GM19193 (cell line): Measurements from ENCODE around the gene PPP4R3A.

ENCODE experiments used
- POLR2A ChIP-seq: IDR thresholded peaks from 4 replicates; pipeline ENCODE4 v1.6.1; 2011; ENCODE audit not compliant: insufficient read depth, insufficient read length; ENCODE audit errors: extremely low read depth

PPP4R3A gene

DNA sequence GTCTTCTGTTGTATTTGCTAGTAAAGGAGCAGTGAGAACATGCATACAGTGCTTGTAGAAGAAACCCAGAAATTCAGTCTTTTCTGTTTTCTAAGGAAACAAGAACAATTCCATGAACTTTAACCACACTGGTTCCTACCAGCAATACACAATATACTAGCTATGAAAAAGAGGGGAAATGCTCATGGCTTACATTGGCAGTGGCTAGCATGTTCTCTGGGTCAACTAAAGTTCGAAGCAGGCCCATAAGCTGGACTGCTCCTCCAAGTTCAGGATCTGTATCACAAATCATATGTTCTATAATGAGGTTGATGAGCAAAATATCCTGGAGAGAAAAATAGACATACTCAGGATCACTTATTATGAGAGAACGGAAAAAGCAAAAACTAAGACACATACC, 37.1 kb downstream of the PPP4R3A start:
- TF ChIP-seq POLR2A = no peak

DNA sequence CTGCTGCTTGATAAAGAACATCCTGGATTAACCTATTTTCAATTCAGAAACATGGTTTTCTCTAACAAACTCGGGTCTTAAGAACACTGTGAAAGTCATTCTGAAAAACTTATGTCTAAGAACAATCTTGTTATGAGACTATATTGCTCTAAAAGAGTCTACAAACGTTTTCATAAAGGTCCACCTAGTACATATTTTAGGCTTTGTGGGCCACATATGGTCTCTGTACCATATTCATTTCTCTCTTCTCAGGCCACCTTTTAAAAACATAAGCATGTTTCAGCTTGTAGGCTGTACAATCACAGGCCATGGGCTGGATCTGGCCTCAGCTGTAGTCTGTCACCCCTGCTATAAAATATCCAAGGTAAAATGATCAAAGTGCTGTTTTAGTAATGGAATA, 39.9 kb downstream of the PPP4R3A start:
- no peak for TF ChIP-seq POLR2A

GRCh38 chr14:91466192-91466591, 43.9 kb downstream of the PPP4R3A start:
- TF ChIP-seq POLR2A = no peak

- TF ChIP-seq POLR2A = no peak
Measured at GRCh38 chr14:91464615-91465205, 45.4 kb downstream of the PPP4R3A start.

GRCh38 chr14:91458612-91459011, 51.5 kb downstream of the PPP4R3A start:
- TF ChIP-seq POLR2A = no peak

DNA sequence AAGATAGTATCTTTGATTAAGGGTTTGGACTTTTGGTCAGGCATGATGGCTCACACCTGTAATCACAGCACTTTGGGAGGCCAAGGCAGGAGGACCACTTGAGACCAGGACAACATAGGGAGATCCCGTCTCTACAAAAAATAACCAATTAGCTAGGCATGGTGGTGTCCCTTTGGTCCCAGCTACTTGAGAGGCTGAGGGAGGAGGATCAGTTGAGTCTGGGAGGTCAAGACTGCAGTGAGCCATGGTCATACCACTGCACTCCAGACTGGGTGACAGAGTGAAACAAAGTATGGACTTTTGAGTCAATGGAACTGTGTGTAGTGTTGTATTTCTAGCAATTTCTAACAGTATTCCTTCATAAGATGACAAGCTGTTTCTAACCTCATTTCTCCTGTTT, 53.8 kb downstream of the PPP4R3A start:
- no peak for TF ChIP-seq POLR2A

DNA sequence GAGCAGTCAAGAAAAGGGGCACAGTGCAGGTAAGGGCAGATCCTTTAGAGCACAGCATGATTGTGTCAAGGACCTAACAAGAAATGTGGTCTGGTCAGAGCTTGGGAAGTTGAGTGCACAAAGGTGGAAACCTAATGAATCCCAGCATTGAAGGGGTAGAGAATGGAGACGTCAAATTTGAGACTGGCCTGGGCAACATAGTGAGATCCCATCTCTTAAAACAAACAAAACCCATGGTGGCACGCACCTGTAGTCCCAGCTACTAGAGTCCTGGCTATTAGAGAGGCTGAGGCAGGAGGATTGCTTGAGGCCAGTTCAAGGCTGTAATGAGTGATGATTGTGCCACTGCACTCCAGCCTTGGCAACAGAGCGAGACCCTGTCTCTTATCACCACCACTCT, 55.5 kb downstream of the PPP4R3A start:
- no peak for TF ChIP-seq POLR2A

GRCh38 chr14:91454155-91454554, 56.0 kb downstream of the PPP4R3A start:
- no peak for TF ChIP-seq POLR2A

DNA sequence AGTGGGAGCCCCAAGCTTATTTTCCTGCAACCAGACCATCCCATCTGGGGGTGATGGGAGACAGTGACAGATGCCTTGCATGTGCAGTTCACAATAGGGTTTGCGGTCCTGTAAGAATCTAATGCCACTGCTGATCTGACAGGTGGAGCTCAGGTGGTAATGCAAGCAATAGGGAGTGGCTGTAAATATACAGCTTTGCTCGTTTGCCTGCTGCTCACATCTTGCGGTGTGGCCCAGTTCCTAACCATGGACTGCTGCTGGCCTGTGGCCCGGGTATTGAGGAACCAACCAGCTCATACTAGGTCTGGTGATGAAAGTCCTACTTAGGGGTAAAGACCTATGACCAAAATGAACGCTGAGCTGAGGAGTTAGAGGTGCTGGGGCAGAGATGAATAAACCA, 56.4 kb downstream of the PPP4R3A start:
- no peak for TF ChIP-seq POLR2A

DNA sequence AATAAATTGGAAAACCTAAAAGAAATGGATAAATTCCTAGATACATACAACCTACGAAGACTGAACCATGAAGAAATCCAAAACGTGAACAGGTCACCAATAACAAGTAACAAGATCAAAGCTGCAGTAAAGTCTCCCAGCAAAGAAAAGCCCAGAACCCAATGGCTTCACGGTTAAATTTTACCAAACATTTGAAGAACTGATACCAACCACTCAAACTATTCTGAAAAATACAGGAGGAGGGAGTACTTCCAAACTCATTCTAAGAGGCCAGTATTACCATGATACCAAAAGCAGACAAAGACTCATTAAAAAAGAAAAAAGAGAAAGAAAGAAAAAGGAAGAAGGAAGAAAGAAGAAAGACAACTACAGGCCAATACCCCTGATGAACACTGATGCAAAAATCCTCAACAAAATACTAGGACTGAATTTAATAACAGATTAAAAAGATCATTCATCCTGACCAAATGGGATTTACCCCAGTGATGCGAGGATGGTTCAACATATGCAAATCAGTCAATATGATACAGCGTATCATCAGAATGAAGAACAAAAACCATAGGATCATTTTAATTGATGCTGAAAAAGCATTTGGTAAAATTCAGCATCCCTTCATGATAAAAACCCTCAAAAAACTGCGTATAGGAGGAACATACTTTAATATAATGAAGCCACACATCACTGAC, 65.6 kb downstream of the PPP4R3A start:
- no peak for TF ChIP-seq POLR2A

DNA sequence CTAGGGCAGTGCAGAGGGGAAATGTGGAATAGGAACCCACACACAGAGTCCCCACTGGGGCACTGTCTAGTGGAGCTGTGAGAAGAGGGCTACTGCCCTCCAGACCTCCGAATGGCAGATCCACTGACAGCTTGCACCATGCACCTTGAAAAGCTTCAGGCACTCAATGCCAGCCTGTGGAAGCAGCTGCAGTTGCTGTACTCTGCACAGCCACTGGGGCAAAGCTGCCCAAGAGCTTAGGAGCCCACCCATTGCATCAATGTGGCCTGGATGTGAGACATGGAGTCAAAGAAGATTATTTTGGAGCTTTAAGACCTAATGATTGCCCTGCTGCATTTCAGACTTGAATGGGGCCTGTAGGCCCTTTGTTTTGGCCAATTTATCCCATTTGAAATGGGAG, 70.8 kb downstream of the PPP4R3A start:
- no peak for TF ChIP-seq POLR2A

DNA sequence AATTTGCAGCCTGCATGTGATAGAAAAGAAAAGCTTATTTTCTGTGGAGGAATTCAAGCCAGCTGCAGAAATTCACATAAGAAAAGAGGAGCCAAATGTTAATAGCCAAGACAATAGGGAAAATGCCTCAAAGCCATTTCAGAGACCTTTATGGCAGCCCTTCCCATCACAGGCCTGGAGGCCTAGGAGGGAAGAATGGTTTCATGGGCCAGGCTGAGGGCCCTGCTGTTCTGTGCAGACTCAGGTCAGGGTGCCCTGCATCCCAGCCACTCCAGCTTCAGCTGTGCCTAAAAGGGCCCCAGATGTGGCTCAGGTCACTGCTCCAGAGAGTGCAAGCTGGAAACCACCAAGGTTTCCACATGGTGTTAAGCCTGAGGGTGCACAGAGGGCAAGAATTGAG, 71.3 kb downstream of the PPP4R3A start:
- TF ChIP-seq POLR2A = no peak

DNA sequence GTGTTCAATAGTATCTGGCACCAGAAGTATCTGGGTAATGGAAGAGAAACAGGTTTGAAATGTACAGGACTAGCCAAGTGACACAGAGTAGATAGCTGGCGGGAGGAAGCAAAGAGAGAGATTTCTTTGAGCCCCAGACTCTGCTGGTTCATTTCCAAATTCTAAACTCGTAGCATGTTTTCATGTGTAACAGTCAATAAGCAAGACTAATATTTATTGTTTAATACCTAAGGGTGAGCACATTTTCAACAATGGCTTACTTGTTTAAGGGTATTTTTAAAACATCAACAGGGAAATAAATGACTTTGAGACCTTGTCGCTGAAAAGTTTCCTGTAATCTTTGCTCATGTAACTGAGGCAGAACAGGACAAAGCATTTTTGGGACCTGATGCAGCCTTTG, 80.7 kb downstream of the PPP4R3A start:
- no peak for TF ChIP-seq POLR2A

GRCh38 chr14:91424813-91425530, 85.1 kb downstream of the PPP4R3A start:
- TF ChIP-seq POLR2A = no peak

DNA sequence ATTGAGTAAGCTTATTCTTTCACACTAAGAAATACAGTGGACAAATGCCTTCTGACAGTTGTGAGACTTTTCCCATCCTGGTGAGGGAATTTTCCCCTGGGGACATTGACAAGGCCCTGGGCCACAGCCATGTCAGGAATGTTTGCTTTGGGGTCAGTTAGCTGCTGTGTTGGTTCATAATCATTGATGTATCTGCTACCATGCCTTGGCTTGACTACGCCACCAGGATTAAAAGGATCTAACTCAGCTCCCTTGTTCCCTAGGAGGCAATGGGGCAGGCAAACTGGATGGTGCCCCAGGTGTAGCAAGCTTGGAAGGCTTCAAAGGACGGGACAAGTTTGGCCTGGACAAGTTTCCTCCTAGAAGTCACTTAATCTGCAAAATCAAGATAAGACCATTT, 89.4 kb downstream of the PPP4R3A start:
- no peak for TF ChIP-seq POLR2A

- no peak for TF ChIP-seq POLR2A
Measured at GRCh38 chr14:91419451-91419850, 90.7 kb downstream of the PPP4R3A start.

- no peak for TF ChIP-seq POLR2A
Measured at GRCh38 chr14:91419044-91419397, 91.1 kb downstream of the PPP4R3A start.

DNA sequence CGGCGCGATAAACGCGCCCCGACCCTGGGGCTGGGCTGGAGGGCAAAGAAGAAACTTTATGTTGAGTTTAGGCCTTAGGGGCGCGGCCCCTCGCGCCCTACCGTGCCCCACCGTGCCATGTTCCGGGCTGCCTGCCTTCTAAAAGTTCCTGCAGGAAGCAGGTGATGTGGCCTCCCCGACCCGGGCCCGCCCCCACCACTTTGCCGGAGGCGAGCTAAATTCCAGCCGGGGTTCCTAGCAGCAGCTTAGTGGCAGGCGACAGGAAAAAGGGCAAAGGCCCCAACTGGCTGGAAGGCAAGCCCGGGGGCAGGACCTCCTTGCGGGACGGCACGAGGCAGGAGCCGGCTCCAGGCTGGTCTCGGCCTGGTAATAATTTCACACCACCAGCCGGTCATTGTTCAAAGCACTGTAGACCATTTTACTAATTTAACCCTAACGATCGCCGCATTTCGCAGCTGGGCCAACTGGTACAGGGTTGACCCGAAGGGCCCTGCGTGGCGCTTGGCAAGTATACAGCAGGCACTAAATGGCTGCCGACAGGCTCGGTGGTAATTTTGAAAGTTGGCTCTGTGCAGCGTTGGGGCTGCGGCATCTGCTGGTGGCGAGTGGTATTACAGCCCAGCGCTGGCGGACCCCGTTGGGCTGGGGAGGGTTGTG, 91.6 kb downstream of the PPP4R3A start:
- no peak for TF ChIP-seq POLR2A
